Choroid plexus epithelial cell (primary cell): ENCODE results near the gene BABAM1.
"Not testable (repeated sequence)": the region's sequence is repeated elsewhere in the genome, so short reads cannot be mapped to it uniquely, and the experiment has no call there.

ENCODE experiments used
- DNase-seq: peaks from one replicate; pipeline ENCODE4 v3.0.0-alpha.2; 2010; ENCODE audit warnings: low read depth
- H3K4me3 ChIP-seq: 2 replicates; pipeline ENCODE4 v1.5.1; 2011; ENCODE audit warnings: low read depth, mild to moderate bottlenecking, control low read depth, low read length, moderate library complexity
- TF ChIP-seq, protein P1 (sequence below): conservative IDR thresholded peaks from 2 replicates; pipeline ENCODE4 v1.5.1; 2011; ENCODE audit warnings: low read depth, mild to moderate bottlenecking, control low read depth, inconsistent platforms, low read length, moderate library complexity

Gene BABAM1

DNA sequence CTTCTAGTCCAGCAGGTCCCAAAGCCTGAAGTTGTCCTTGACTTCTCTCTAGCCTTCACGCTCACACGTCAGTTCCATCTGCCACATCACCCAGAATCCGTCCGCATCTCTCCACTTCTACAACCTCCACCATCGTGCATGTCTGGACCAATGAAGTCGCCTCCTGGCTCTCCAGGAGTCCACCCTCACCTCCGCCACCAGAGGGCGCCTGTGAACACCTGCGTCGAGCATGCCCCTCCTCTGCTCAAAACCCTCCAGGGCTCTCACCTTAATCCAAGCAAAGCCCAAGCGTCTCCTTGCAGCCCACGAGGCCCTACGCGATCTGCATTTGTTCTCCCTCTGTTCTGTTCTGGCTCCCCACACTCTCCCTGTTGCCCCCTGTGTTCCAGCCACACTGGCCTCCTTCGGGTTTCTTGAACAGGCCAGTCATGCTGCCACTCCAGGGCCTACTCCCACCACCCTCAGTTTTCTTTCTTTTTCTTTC lies 6.4 kb upstream of the BABAM1 start:
- peak; percentile 78 for DNase-seq
- TF ChIP-seq, protein P1, sequence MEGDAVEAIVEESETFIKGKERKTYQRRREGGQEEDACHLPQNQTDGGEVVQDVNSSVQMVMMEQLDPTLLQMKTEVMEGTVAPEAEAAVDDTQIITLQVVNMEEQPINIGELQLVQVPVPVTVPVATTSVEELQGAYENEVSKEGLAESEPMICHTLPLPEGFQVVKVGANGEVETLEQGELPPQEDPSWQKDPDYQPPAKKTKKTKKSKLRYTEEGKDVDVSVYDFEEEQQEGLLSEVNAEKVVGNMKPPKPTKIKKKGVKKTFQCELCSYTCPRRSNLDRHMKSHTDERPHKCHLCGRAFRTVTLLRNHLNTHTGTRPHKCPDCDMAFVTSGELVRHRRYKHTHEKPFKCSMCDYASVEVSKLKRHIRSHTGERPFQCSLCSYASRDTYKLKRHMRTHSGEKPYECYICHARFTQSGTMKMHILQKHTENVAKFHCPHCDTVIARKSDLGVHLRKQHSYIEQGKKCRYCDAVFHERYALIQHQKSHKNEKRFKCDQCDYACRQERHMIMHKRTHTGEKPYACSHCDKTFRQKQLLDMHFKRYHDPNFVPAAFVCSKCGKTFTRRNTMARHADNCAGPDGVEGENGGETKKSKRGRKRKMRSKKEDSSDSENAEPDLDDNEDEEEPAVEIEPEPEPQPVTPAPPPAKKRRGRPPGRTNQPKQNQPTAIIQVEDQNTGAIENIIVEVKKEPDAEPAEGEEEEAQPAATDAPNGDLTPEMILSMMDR, result peak; percentile 89
- no peak overlapping the region for H3K4me3 ChIP-seq

DNA sequence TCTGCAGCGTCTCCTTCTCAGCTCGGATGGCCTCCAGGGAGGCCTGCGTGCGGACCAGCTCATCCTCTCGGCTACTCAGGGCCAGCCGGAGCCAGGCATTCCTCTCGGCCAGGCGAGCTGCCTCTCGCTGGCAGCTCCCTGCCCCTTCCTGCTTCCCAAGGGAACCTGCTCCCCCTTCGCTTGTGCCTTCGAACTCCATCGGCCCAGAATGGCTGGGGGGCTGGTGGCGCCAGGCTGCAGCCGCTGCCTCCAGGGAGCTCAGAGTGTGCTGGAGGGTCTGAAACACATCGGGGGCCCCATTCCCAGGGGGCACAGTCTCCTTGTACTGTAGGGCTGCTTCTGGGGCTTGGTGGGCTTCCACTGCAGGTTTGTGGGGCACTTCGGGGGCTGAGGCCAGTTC lies 4.7 kb upstream of the BABAM1 start:
- DNase-seq, result no peak
- H3K4me3 ChIP-seq, result no peak overlapping the region
- TF ChIP-seq, protein P1, result no peak

GRCh38 chr19:17263712-17264640 lies 3.3 kb upstream of the BABAM1 start:
- TF ChIP-seq, protein P1, result no peak
- H3K4me3 ChIP-seq, result no peak overlapping the region
- DNase-seq, result no peak

DNA sequence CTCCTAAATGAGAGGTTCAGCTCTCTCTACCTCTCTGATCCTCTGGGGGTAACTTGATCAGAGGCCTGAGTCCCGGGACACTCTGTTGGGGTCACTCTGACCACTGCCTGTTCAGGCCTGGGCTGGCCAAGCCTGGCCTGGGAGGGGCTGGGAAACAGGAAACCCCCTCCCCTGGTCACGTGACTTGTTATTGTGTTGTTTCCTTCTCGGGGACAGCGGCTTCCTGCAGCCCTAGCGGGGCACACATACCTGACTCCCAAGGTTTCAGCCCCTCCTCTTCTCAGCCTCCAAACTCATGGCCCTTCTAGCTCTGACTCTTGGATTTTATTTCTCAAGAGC lies 2.6 kb upstream of the BABAM1 start, which contains the start of gene USHBP1:
Gene USHBP1 (minus strand): TSS at position 105 of the 339 bp plus-strand sequence. CDS start 446 bp downstream, outside the sequence.
- H3K4me3 ChIP-seq, result no peak within 1 kb of the TSS
- TF ChIP-seq, protein P1, result no peak
- DNase-seq, result no peak

DNA sequence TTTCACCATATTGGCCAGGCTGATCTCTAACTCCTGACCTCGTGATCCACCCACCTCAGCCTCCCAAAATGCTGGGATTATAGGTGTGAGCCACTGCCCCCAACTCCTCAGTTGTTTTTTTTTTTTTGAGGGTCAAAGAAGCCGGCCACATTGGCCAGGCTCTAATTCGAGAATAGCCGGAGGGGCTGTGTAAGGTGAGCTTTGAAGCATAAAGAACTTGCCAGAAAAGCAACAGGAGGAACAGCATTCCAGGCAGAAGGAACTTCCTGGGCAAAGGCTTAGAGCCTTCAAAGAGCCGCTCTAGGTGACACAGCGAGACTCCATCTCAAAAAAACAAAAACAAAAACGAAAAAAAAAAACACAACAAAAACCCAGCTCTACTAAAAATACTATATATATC lies 1.2 kb upstream of the BABAM1 start:
- TF ChIP-seq, protein P1, result no peak
- H3K4me3 ChIP-seq, result no peak overlapping the region
- no peak for DNase-seq

DNA sequence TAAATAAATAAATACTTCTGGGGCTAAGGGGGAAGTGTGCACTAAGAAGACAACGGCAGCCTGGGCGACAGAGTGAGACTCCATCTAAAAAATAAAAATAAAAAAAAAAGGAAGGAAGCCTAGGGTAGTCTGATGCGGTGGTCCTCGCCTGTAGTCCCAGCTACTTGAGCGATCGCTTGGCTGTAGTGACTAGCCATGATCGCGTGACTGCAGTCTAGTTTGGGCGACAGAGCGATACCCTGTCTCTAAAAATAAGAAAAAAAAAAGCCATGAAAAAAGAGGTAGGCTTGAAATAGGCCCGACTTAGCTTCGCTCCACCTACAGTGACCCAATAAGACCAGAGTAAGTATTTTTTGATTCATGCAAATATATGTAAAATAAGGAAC lies 661 bp upstream of the BABAM1 start:
- TF ChIP-seq, protein P1, result no peak
- H3K4me3 ChIP-seq, result no peak overlapping the region
- DNase-seq, result no peak

DNA sequence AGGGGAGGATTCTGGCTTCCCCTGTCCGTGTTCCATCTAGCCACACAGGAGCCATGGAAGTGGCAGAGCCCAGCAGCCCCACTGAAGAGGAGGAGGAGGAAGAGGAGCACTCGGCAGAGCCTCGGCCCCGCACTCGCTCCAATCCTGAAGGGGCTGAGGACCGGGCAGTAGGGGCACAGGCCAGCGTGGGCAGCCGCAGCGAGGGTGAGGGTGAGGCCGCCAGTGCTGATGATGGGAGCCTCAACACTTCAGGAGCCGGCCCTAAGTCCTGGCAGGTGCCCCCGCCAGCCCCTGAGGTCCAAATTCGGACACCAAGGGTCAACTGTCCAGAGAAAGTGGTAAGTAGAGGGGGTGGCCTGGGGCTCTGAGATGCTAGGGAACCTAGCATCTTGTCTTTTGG lies 1.5 kb downstream of the BABAM1 start:
- no peak for DNase-seq
- no peak overlapping the region for H3K4me3 ChIP-seq
- TF ChIP-seq, protein P1, result no peak

DNA sequence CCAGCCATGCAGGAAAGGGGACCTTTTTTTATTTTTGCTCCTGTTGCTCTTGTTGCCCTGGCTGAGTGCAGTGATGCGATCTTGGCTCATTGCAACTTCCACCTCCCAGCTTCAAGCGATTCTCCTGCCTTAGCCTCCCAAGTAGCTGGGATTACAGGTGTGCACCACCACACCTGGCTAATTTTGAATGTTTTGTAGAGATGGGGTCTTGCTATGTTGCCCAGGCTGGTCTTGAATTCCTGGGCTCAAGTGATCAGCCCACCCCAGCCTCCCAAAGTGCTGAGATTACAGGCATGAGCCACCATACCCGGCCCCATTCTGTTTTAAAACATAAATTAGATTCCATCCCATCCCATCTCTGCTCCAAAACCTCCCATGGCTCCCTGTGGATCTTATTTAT lies 7.6 kb downstream of the BABAM1 start:
- not testable (repeated sequence) for DNase-seq, H3K4me3 ChIP-seq
